Fibroblast of skin of right quadriceps (primary cell): Measurements from ENCODE around the gene MED15.

Experiments
- DNase-seq: peaks from one replicate; pipeline ENCODE4 v3.0.0-alpha.2; 2013

MED15 gene

GRCh38 chr22:20554824-20555223 lies 47.4 kb downstream of the MED15 start:
- no peak for DNase-seq

- no peak for DNase-seq
Measured at GRCh38 chr22:20558534-20558933, 51.1 kb downstream of the MED15 start.

- DNase-seq = no peak
Measured at GRCh38 chr22:20559174-20559760, 51.9 kb downstream of the MED15 start.

- no peak for DNase-seq
Measured at GRCh38 chr22:20560716-20561115, 53.3 kb downstream of the MED15 start.

- no peak for DNase-seq
Measured at GRCh38 chr22:20561882-20562281, 54.5 kb downstream of the MED15 start.

GRCh38 chr22:20562607-20563465 lies 55.4 kb downstream of the MED15 start:
- DNase-seq = no peak

GRCh38 chr22:20563466-20563906 lies 56.1 kb downstream of the MED15 start:
- DNase-seq = no peak

- no peak for DNase-seq
Measured at GRCh38 chr22:20563941-20564371, 56.5 kb downstream of the MED15 start.

GRCh38 chr22:20565079-20565734 lies 57.8 kb downstream of the MED15 start:
- no peak for DNase-seq

- DNase-seq = no peak
Measured at GRCh38 chr22:20565761-20566160, 58.4 kb downstream of the MED15 start.

GRCh38 chr22:20566420-20567260 lies 59.2 kb downstream of the MED15 start:
- peak; percentile 86 for DNase-seq

GRCh38 chr22:20567371-20567847 lies 60.0 kb downstream of the MED15 start:
- DNase-seq = peak; percentile 61

GRCh38 chr22:20567993-20568417 lies 60.6 kb downstream of the MED15 start:
- DNase-seq = peak; percentile 35

GRCh38 chr22:20568502-20569058 lies 61.2 kb downstream of the MED15 start:
- no peak for DNase-seq

GRCh38 chr22:20569059-20570058 lies 61.9 kb downstream of the MED15 start:
- peak; percentile 98 for DNase-seq

- DNase-seq = no peak
Measured at GRCh38 chr22:20571078-20571503, 63.7 kb downstream of the MED15 start.

GRCh38 chr22:20571531-20572007 lies 64.2 kb downstream of the MED15 start:
- no peak for DNase-seq

- DNase-seq = no peak
Measured at GRCh38 chr22:20572132-20572802, 64.9 kb downstream of the MED15 start.

- no peak for DNase-seq
Measured at GRCh38 chr22:20573176-20573832, 65.9 kb downstream of the MED15 start.
